WTC11 (cell line): ENCODE results near the gene SLC6A16. TPM values are rescaled to one million over a fixed set of nuclear protein-coding genes. Genes with fewer than 3 reads are reported as not detected.

ENCODE experiments used
- AFF4 ChIP-seq: sonication (generic); formaldehyde crosslinking; IDR thresholded peaks from 2 replicates; pipeline ENCODE4 v1.8.1; 2023; ENCODE audit warnings: mild to moderate bottlenecking, missing genetic modification reagents, borderline replicate concordance
- ARID4B ChIP-seq: sonication (generic); formaldehyde crosslinking; IDR thresholded peaks from 2 replicates; pipeline ENCODE4 v1.8.0; 2023; ENCODE audit warnings: missing genetic modification reagents, mild to moderate bottlenecking, borderline replicate concordance
- ATF6 ChIP-seq: sonication (generic); formaldehyde crosslinking; IDR thresholded peaks from 2 replicates; pipeline ENCODE4 v1.8.1; 2023; ENCODE audit warnings: mild to moderate bottlenecking, missing genetic modification reagents
- CDX4 ChIP-seq: fragments of 250-450 bp; sonication (Bioruptor Pico); IDR thresholded peaks from 2 replicates; pipeline ENCODE4 v1.9.0; 2021; ENCODE audit warnings: moderate library complexity, mild to moderate bottlenecking, inconsistent platforms, borderline replicate concordance
- CREB1 ChIP-seq: sonication (generic); formaldehyde crosslinking; IDR thresholded peaks from 2 replicates; pipeline ENCODE4 v1.8.0; 2023; ENCODE audit warnings: mild to moderate bottlenecking, missing genetic modification reagents
- CREM ChIP-seq: sonication (generic); formaldehyde crosslinking; IDR thresholded peaks from 2 replicates; pipeline ENCODE4 v1.8.1; 2022; ENCODE audit warnings: mild to moderate bottlenecking, missing genetic modification reagents, moderate library complexity
- CTCF ChIP-seq: fragments of 200-600 bp; IDR thresholded peaks from 2 replicates; pipeline ENCODE4 v1.8.0; 2022; ENCODE audit warnings: antibody characterized with exemption
- GTF2I ChIP-seq: fragments of 250-450 bp; sonication (Bioruptor Pico); conservative IDR thresholded peaks from 2 replicates; pipeline ENCODE4 v1.4.0; 2021; ENCODE audit warnings: mild to moderate bottlenecking
- HMGA2 ChIP-seq: fragments of 250-450 bp; sonication (Bioruptor Pico); IDR thresholded peaks from 2 replicates; pipeline ENCODE4 v1.4.0; 2021; ENCODE audit warnings: mild to moderate bottlenecking, moderate library complexity
- IRF1 ChIP-seq: sonication (generic); formaldehyde crosslinking; IDR thresholded peaks from 2 replicates; pipeline ENCODE4 v1.8.0; 2023; ENCODE audit warnings: missing genetic modification reagents
- NFE2L1 ChIP-seq: sonication (generic); formaldehyde crosslinking; IDR thresholded peaks from 2 replicates; pipeline ENCODE4 v1.8.1; 2023; ENCODE audit warnings: missing genetic modification reagents
- NR1H2 ChIP-seq: sonication (generic); formaldehyde crosslinking; IDR thresholded peaks from 2 replicates; pipeline ENCODE4 v1.9.0; 2021; ENCODE audit warnings: mild to moderate bottlenecking, moderate library complexity, missing genetic modification reagents
- SOX15 ChIP-seq: fragments of 250-450 bp; sonication (Bioruptor Pico); IDR thresholded peaks from 2 replicates; pipeline ENCODE4 v1.9.0; 2021; ENCODE audit warnings: mild to moderate bottlenecking
- STAT6 ChIP-seq: sonication (generic); formaldehyde crosslinking; conservative IDR thresholded peaks from 2 replicates; pipeline ENCODE4 v1.8.1; 2023; ENCODE audit warnings: mild to moderate bottlenecking, low read depth, missing genetic modification reagents, moderate library complexity
- ZNF671 ChIP-seq: fragments of 250-450 bp; sonication (Bioruptor Pico); IDR thresholded peaks from 2 replicates; pipeline ENCODE4 v1.8.0; 2021; ENCODE audit warnings: mild to moderate bottlenecking
- total RNA-seq: library from RNA; stranded (reverse); gene quantifications from 3 replicates; pipeline ENCODE4 v1.2.3, GENCODE V29; 2021

The SLC6A16 gene
- total RNA-seq, 1 experiment from 2014 or later = 1.5 TPM

GRCh38 chr19:49244256-49244655 is 80.7 kb downstream of the SLC6A16 start (continued):
- TF ChIP-seq AFF4 (CRISPR knock-in tag) (no peak), SOX15 (CRISPR knock-in tag) (no peak), STAT6 (CRISPR knock-in tag) (no peak), ATF6 (CRISPR knock-in tag) (no peak), ARID4B (CRISPR knock-in tag) (no peak), CREB1 (CRISPR knock-in tag) (no peak), NR1H2 (CRISPR knock-in tag) (no peak), CTCF (no peak), IRF1 (CRISPR knock-in tag) (no peak), CREM (CRISPR knock-in tag) (no peak), HMGA2 (CRISPR knock-in tag) (no peak), NFE2L1 (CRISPR knock-in tag) (no peak), ZNF671 (CRISPR knock-in tag) (no peak), CDX4 (CRISPR knock-in tag) (no peak), GTF2I (CRISPR knock-in tag) (no peak)
